Fibroblast of mammary gland (primary cell): ENCODE measurements around the gene KDM2B.
A peak's percentile ranks its signal among the peaks of the same experiment; 100 is the strongest.

Source experiments
- DNase-seq: peaks from one replicate; pipeline ENCODE4 v3.0.0-alpha.2; 2010; ENCODE audit warnings: low read depth
- H3K4me3 ChIP-seq: 2 replicates; pipeline ENCODE4 v1.5.1; 2011; ENCODE audit warnings: low read depth, mild to moderate bottlenecking, low read length, moderate library complexity; ENCODE audit not compliant: control insufficient read depth
- TF ChIP-seq, protein P1 (sequence below): conservative IDR thresholded peaks from 2 replicates; pipeline ENCODE4 v1.5.1; 2011; ENCODE audit warnings: low read depth, low read length, inconsistent platforms; ENCODE audit not compliant: control insufficient read depth, insufficient read depth

The KDM2B gene

DNA sequence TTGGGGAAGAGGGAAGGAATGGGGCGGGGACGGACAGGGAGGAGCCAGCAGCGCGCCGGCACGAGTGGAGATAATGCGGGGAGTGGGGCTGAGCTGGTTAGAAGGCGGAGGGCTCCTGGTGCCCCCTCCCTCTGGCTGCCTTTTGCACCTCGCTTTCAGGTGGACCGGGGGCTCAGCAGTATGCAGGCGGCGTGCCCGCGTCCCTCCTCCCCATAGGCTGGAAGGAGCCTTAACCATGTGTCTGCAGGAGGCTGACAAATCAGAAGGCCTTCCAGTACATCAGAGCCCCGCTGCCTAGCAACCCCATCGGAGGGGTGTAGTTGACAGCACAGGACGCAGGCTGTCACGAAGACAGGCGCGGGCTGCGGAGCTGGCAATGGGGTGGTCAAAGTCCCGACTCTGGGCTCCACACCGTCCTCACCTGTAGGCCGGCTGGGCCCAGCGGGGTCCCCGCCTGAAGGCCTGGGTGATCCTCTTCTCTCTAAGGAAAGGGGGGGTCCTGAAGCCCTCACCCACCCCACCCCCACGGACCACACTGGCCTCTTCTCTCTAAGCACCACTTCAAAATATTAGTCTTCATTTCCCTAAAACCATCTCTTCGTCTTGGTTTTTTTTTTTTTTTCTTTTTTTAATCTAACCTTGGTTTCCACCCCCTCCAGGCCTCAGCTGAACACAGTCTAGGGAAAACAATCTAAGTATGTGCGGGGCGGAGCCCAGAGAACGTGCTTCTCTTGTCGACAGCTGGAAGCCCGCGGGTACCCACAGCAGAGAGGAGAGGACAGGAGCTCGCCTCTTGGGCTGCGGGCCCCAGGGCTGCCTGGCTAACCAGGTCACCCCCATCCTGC is 44.5 kb downstream of the KDM2B start:
- DNase-seq = peak; percentile 76
- H3K4me3 ChIP-seq = peak overlapping the region; percentile 50
- TF ChIP-seq, protein P1, sequence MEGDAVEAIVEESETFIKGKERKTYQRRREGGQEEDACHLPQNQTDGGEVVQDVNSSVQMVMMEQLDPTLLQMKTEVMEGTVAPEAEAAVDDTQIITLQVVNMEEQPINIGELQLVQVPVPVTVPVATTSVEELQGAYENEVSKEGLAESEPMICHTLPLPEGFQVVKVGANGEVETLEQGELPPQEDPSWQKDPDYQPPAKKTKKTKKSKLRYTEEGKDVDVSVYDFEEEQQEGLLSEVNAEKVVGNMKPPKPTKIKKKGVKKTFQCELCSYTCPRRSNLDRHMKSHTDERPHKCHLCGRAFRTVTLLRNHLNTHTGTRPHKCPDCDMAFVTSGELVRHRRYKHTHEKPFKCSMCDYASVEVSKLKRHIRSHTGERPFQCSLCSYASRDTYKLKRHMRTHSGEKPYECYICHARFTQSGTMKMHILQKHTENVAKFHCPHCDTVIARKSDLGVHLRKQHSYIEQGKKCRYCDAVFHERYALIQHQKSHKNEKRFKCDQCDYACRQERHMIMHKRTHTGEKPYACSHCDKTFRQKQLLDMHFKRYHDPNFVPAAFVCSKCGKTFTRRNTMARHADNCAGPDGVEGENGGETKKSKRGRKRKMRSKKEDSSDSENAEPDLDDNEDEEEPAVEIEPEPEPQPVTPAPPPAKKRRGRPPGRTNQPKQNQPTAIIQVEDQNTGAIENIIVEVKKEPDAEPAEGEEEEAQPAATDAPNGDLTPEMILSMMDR = no peak

DNA sequence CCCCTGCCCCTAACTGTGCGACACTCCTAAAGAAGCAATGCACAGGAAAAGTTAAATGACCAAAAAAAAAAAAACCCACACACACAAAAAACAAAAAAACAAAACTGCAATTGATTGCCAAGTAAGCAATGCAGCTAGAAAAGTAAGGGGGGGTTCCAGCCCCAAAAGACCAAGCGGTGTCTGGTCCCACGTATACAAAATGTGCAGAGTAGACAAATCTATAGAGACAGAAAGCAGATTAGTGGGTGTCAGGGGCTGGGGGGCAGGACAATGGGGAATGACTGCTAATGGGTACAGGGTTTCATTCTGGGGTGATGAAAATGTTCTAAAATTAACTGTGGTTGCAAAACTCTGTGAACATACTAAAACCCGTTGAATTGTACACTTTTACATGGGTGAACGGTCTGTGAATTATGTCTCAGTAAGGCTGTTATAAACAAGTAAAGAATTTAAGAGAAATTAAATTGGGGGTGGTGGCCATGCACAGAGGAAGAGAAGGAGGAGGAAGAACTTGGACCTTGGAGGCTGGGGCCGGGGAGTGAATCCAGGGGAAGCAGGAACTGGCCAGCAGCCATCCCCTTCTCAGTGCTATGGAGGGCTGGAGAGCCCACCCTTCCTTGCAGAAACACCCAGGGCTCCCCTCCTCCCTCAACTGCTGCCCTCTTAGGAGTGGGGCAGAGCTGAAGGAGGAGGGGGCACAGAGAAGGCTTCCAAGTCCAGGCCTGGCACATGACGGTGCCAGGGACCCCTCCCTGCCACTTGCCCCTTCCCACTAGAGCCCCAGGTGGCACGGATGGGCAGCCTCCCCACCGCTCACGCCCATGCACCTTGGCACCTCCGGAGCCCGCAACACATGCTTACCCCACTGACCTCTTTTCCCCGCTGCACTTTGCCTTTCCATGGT is 45.4 kb downstream of the KDM2B start:
- peak overlapping the region; percentile 50 for H3K4me3 ChIP-seq
- no peak for DNase-seq
- TF ChIP-seq, protein P1 = no peak

DNA sequence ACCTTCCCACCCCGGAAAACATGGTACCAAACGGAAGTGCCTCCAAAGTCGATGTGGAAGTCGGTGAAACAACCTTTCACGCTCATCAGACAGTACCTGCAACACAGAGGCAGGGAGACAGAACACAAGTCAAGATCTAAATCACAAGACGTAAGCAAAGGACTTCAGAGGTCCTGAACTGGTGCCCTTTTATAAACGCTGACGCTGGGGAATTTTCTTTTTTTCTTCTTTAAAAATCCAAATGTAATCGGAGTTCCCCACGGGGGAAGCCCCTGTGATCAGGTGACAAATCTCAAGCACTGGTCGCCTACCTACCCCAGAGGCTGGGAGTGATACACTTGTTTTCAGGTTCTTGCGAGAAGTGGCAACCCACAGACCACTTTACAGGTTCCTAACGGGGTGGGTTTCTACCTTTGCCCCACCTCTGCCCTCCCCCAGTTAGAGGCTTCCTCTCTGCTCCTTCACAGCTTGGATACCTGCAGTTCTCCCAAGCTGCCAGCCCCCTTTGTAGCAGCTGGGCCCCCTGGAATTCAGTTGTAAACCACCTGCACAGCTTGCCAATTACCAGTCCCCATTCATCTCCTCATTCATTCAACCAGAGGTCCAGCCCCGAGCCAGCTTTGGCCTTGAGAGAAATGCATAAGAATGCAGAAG is 46.2 kb downstream of the KDM2B start:
- DNase-seq = no peak
- TF ChIP-seq, protein P1 = no peak
- H3K4me3 ChIP-seq = no peak overlapping the region

DNA sequence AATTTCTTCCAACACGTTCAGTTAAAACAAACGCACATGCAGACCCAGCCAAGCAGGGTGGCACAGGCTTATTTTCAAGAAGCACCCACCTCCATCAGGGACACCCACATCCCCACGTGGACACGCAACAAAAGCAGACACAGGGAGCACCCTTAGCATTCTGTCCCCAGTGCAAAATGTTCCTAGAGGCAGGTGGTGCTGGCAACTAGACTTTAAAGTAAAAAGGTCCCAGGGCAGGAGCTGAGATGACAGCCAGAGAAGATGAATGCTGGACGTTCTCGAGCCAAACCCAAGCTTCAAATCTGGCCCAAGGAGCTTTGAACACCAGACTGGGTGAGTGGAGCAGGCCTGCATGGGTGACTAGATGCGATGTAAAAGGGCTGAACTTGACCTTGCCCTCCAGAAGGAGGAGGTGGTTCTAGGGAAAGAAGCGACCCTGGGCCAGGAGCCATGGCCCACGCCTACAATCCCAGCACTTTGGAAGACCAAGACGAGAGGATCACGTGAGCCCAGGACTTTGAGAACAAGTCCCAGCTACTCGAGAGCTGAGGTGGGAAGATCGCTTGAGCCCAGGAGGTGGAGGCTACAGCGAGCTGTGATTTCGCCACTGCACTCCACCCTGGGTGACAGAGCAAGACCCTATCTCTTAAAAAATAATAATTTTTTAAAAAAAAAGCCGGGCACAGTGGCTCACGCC is 47.3 kb downstream of the KDM2B start:
- no peak for DNase-seq
- H3K4me3 ChIP-seq = no peak overlapping the region
- TF ChIP-seq, protein P1 = no peak

DNA sequence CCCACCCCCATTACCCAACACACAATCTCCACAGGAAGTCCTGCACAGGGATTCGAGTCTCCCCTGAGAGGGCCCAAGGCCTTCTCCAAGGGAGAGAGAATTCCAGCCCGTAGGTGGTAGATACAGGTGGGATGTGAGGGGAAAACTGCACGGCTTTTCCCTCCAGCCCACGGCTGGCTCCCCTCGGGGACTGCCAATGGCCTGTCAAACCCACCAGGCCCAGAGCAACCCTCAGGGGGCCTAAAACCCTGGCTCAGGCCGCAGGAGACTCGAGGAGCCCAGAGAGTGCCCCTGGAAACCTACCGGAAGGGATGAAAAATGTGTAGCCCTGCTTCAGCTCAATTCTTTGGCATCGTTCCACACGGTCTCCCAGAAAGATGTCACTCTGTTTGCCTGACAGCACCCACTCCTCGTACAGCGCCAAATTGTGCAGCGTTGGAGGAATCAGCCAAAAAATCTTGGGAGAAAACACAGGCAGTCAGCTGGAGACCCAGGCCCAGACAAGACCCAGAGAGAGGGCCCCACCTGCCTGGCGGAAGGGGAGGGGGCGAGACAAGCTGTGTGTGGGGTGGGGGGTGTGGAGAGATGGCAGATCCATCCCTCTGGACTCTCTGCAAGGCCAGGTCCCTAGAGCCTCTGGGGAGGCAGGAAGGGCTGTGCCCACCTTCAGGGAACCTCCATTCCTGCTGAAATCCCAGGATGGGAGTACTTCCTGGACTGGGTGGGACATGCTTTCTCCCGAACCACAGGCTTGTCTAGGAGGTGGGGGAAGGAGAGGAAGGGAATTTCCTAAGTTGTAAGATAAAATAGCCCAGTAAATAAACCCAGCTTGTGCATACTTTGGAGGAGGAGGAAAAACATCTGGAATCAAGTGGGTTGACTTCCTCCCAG is 48.1 kb downstream of the KDM2B start:
- peak; percentile 27 for DNase-seq

More for the DNA sequence above, 48.1 kb downstream of the KDM2B start:
- TF ChIP-seq, protein P1 = no peak
- no peak overlapping the region for H3K4me3 ChIP-seq
